HL-60 (cell line): ENCODE results near the gene RERE.

Source experiments
- CTCF ChIP-seq: IDR thresholded peaks from one replicate; pipeline ENCODE4 v1.5.1; 2011; ENCODE audit warnings: low read length, control low read depth, inconsistent platforms; ENCODE audit not compliant: insufficient read depth
- GABPA ChIP-seq: IDR thresholded peaks from 2 replicates; pipeline ENCODE4 v1.6.1; 2012; ENCODE audit warnings: low read depth
- POLR2AphosphoS5 ChIP-seq: IDR thresholded peaks from 2 replicates; pipeline ENCODE4 v1.6.1; 2012; ENCODE audit warnings: low read depth
- REST ChIP-seq: IDR thresholded peaks from 2 replicates; pipeline ENCODE4 v1.6.1; 2012; ENCODE audit warnings: low read depth; ENCODE audit not compliant: insufficient replicate concordance
- SPI1 ChIP-seq: IDR thresholded peaks from 2 replicates; pipeline ENCODE4 v1.6.1; 2012; ENCODE audit warnings: low read depth, mild to moderate bottlenecking, borderline replicate concordance

- TF ChIP-seq REST (no peak), CTCF (no peak), POLR2AphosphoS5 (no peak), SPI1 (no peak), GABPA (no peak)
Observed at GRCh38 chr1:8517661-8518489, 299.6 kb downstream of the RERE start.
